Astrocyte (in vitro differentiated cells and primary cell): ENCODE measurements around the gene ANKRD11.

Experiments
- EZH2 ChIP-seq: IDR thresholded peaks from 2 replicates; pipeline ENCODE4 v1.6.1; 2012; ENCODE audit warnings: mild to moderate bottlenecking, low read length, inconsistent platforms; ENCODE audit not compliant: insufficient read depth
- TF ChIP-seq, protein P1 (sequence below): IDR thresholded peaks from 2 replicates; pipeline ENCODE4 v1.5.1; 2011; ENCODE audit warnings: low read depth, mild to moderate bottlenecking, inconsistent platforms, low read length, moderate library complexity; ENCODE audit not compliant: insufficient read depth

GRCh38 chr16:89538286-89538685 lies 47.9 kb upstream of the ANKRD11 start:
- TF ChIP-seq, protein P1, sequence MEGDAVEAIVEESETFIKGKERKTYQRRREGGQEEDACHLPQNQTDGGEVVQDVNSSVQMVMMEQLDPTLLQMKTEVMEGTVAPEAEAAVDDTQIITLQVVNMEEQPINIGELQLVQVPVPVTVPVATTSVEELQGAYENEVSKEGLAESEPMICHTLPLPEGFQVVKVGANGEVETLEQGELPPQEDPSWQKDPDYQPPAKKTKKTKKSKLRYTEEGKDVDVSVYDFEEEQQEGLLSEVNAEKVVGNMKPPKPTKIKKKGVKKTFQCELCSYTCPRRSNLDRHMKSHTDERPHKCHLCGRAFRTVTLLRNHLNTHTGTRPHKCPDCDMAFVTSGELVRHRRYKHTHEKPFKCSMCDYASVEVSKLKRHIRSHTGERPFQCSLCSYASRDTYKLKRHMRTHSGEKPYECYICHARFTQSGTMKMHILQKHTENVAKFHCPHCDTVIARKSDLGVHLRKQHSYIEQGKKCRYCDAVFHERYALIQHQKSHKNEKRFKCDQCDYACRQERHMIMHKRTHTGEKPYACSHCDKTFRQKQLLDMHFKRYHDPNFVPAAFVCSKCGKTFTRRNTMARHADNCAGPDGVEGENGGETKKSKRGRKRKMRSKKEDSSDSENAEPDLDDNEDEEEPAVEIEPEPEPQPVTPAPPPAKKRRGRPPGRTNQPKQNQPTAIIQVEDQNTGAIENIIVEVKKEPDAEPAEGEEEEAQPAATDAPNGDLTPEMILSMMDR = no peak
- TF ChIP-seq EZH2 = no peak
